HG03354 (cell line): Measurements from ENCODE around the gene SLIT3.

Source experiments
- ATAC-seq: cut with Tn5 transposase; IDR thresholded peaks from one replicate; pipeline ENCODE4 v1.9.1; 2021; ENCODE audit warnings: mild to moderate bottlenecking; ENCODE audit not compliant: unreplicated experiment, poor library complexity, severe bottlenecking

The SLIT3 gene

GRCh38 chr5:169273451-169273850 is 27.5 kb downstream of the SLIT3 start:
- no peak for ATAC-seq

- ATAC-seq, result no peak
Observed at GRCh38 chr5:169272731-169273427, 28.1 kb downstream of the SLIT3 start.

GRCh38 chr5:169272111-169272510 is 28.8 kb downstream of the SLIT3 start:
- no peak for ATAC-seq

GRCh38 chr5:169270827-169271226 is 30.1 kb downstream of the SLIT3 start:
- ATAC-seq, result no peak

GRCh38 chr5:169268019-169268418 is 32.9 kb downstream of the SLIT3 start:
- ATAC-seq, result no peak

- ATAC-seq, result no peak
Observed at GRCh38 chr5:169265888-169266287, 35.1 kb downstream of the SLIT3 start.

GRCh38 chr5:169263591-169263990 is 37.3 kb downstream of the SLIT3 start:
- ATAC-seq, result no peak

- ATAC-seq, result no peak
Observed at GRCh38 chr5:169260896-169261569, 39.9 kb downstream of the SLIT3 start.

GRCh38 chr5:169258372-169259000 is 42.5 kb downstream of the SLIT3 start:
- ATAC-seq, result no peak

- ATAC-seq, result no peak
Observed at GRCh38 chr5:169256191-169256590, 44.7 kb downstream of the SLIT3 start.

- ATAC-seq, result no peak
Observed at GRCh38 chr5:169253071-169253470, 47.9 kb downstream of the SLIT3 start.

GRCh38 chr5:169251333-169252084 is 49.4 kb downstream of the SLIT3 start:
- no peak for ATAC-seq

- ATAC-seq, result no peak
Observed at GRCh38 chr5:169250887-169251286, 50.1 kb downstream of the SLIT3 start.

GRCh38 chr5:169248996-169249395 is 51.9 kb downstream of the SLIT3 start:
- no peak for ATAC-seq

- no peak for ATAC-seq
Observed at GRCh38 chr5:169248550-169248949, 52.4 kb downstream of the SLIT3 start.

GRCh38 chr5:169244812-169245211 is 56.1 kb downstream of the SLIT3 start:
- no peak for ATAC-seq

- no peak for ATAC-seq
Observed at GRCh38 chr5:169243651-169244422, 57.1 kb downstream of the SLIT3 start.

- no peak for ATAC-seq
Observed at GRCh38 chr5:169242849-169243186, 58.1 kb downstream of the SLIT3 start.

GRCh38 chr5:169242175-169242848 is 58.6 kb downstream of the SLIT3 start:
- ATAC-seq, result no peak
